NCI-H2227 (cell line): Measurements from ENCODE around the gene NLRC5.
"Not testable (repeated sequence)": the region's sequence is repeated elsewhere in the genome, so short reads cannot be mapped to it uniquely, and the experiment has no call there.

Experiments used
- DNase-seq: peaks from one replicate; lab custom pipeline; 2025; ENCODE audit not compliant: unreplicated experiment; lab: John Stamatoyannopoulos, UW

Gene NLRC5

GRCh38 chr16:57099965-57100364 lies 110.6 kb downstream of the NLRC5 start:
- not testable (repeated sequence) for DNase-seq

- no peak for DNase-seq
Measured at GRCh38 chr16:57100445-57100844, 111.1 kb downstream of the NLRC5 start.

GRCh38 chr16:57102888-57103851 lies 113.8 kb downstream of the NLRC5 start:
- DNase-seq, result peak; percentile 19

GRCh38 chr16:57104706-57105105 lies 115.3 kb downstream of the NLRC5 start:
- no peak for DNase-seq

GRCh38 chr16:57105184-57105583 lies 115.8 kb downstream of the NLRC5 start:
- no peak for DNase-seq

- no peak for DNase-seq
Measured at GRCh38 chr16:57106767-57107166, 117.4 kb downstream of the NLRC5 start.

- DNase-seq, result no peak
Measured at GRCh38 chr16:57107321-57107922, 118.1 kb downstream of the NLRC5 start.

- DNase-seq, result no peak
Measured at GRCh38 chr16:57108432-57108831, 119.1 kb downstream of the NLRC5 start.

- DNase-seq, result not testable (repeated sequence)
Measured at GRCh38 chr16:57109259-57110105, 120.1 kb downstream of the NLRC5 start.

- DNase-seq, result no peak
Measured at GRCh38 chr16:57110937-57111336, 121.6 kb downstream of the NLRC5 start.

GRCh38 chr16:57111420-57111819 lies 122.1 kb downstream of the NLRC5 start:
- DNase-seq, result no peak

- no peak for DNase-seq
Measured at GRCh38 chr16:57112403-57113041, 123.2 kb downstream of the NLRC5 start.

GRCh38 chr16:57113042-57113453 lies 123.7 kb downstream of the NLRC5 start:
- DNase-seq, result no peak

GRCh38 chr16:57113664-57114063 lies 124.3 kb downstream of the NLRC5 start:
- DNase-seq, result no peak

GRCh38 chr16:57115168-57115513 lies 125.8 kb downstream of the NLRC5 start:
- no peak for DNase-seq

- peak; percentile 92 for DNase-seq
Measured at GRCh38 chr16:57115514-57116182, 126.3 kb downstream of the NLRC5 start.

GRCh38 chr16:57118461-57119084 lies 129.2 kb downstream of the NLRC5 start:
- no peak for DNase-seq

- no peak for DNase-seq
Measured at GRCh38 chr16:57123216-57123973, 134.0 kb downstream of the NLRC5 start.

- no peak for DNase-seq
Measured at GRCh38 chr16:57123974-57124674, 134.8 kb downstream of the NLRC5 start.
